ENCODE results near the gene SPRY4. TPM values are rescaled to one million over a fixed set of nuclear protein-coding genes. Genes with fewer than 3 reads are reported as not detected.

Gene SPRY4
- total RNA-seq, 1 donor from 2014 or later: 15.6 TPM

DNA sequence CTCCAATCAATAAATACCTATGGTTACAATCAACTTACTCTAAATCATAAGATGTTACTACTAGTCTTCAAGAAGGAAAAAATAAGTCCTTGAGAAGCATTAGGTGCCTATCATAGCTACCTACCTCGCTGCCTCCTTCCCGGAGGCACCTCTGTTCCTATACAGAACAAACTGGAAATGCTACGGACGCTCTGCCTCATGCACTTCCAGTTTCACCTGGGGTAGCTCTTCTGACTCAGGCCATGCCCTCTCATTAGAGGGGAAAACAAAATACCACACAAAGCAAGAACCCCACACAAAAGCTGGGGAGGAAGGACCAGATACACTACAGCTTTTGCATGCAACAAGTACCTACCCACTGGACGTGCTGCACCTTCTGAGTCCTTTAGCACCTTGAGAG, 12.4 kb downstream of the SPRY4 start:
- H3K4me3 Mint-ChIP-seq (ENCODE audit: unreplicated experiment): no peak overlapping the region
- H3K36me3 Mint-ChIP-seq (ENCODE audit: unreplicated experiment): peaks cover 25% of the 10 kb centered on the region
- H3K27me3 Mint-ChIP-seq (ENCODE audit: unreplicated experiment): no peaks in the 10 kb centered on the region
- no peak overlapping the region for H3K27ac Mint-ChIP-seq (ENCODE audit: unreplicated experiment)
- no peak for DNase-seq (ENCODE audit: extremely low spot score, unreplicated experiment)
- TF ChIP-seq CTCF (IDR thresholded peaks at IDR 0.05): no peak
- H3K9me3 Mint-ChIP-seq (ENCODE audit: unreplicated experiment): no peaks in the 10 kb centered on the region
- H3K4me1 Mint-ChIP-seq (ENCODE audit: unreplicated experiment): peaks cover 21% of the 10 kb centered on the region

DNA sequence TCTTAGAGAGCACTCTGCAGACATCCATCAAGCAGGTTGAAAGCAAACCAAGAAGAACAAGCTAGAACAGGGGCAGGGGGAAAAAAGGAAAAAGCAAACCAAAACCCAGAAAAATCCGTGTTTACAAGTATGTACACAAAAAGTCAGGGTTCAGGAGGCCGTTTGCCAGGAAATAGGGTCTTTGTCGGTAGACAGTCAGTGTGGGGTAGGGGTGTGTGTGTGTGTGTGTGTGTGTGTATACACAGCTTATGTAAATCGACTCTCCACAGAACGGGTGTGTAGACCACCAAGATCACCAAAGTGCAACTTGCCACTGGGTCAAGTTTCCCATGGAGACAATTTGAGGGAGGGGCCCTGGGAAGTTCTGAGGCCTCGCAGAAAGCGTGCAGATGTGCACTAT, 13.1 kb downstream of the SPRY4 start:
- Mint-ChIP-seq H3K36me3 (ENCODE audit: unreplicated experiment) (peaks cover 27% of the 10 kb centered on the region), H3K27ac (ENCODE audit: unreplicated experiment) (no peak overlapping the region)
- DNase-seq (ENCODE audit: extremely low spot score, unreplicated experiment): no peak

GRCh38 chr5:142310803-142311202, 14.0 kb downstream of the SPRY4 start:
- Mint-ChIP-seq H3K36me3 (ENCODE audit: unreplicated experiment) (peaks cover 27% of the 10 kb centered on the region), H3K4me1 (ENCODE audit: unreplicated experiment) (peaks cover 8% of the 10 kb centered on the region), H3K27me3 (ENCODE audit: unreplicated experiment) (no peaks in the 10 kb centered on the region), H3K9me3 (ENCODE audit: unreplicated experiment) (no peaks in the 10 kb centered on the region), H3K27ac (ENCODE audit: unreplicated experiment) (no peak overlapping the region), H3K4me3 (ENCODE audit: unreplicated experiment) (no peak overlapping the region)
- TF ChIP-seq CTCF (IDR thresholded peaks at IDR 0.05): no peak
- no peak for DNase-seq (ENCODE audit: extremely low spot score, unreplicated experiment)

More for the DNA sequence above, 13.1 kb downstream of the SPRY4 start:
- Mint-ChIP-seq H3K4me1 (ENCODE audit: unreplicated experiment) (peaks cover 15% of the 10 kb centered on the region), H3K9me3 (ENCODE audit: unreplicated experiment) (no peaks in the 10 kb centered on the region), H3K4me3 (ENCODE audit: unreplicated experiment) (no peak overlapping the region), H3K27me3 (ENCODE audit: unreplicated experiment) (no peaks in the 10 kb centered on the region)
- no peak for TF ChIP-seq CTCF (IDR thresholded peaks at IDR 0.05)

GRCh38 chr5:142309747-142310318, 15.0 kb downstream of the SPRY4 start:
- Mint-ChIP-seq H3K27me3 (ENCODE audit: unreplicated experiment) (no peaks in the 10 kb centered on the region), H3K4me3 (ENCODE audit: unreplicated experiment) (no peak overlapping the region), H3K9me3 (ENCODE audit: unreplicated experiment) (no peaks in the 10 kb centered on the region), H3K36me3 (ENCODE audit: unreplicated experiment) (peaks cover 27% of the 10 kb centered on the region), H3K27ac (ENCODE audit: unreplicated experiment) (no peak overlapping the region), H3K4me1 (ENCODE audit: unreplicated experiment) (peaks cover 2% of the 10 kb centered on the region)
- TF ChIP-seq CTCF (IDR thresholded peaks at IDR 0.05): no peak
- no peak for DNase-seq (ENCODE audit: extremely low spot score, unreplicated experiment)

GRCh38 chr5:142308358-142308757, 16.5 kb downstream of the SPRY4 start:
- Mint-ChIP-seq H3K27ac (ENCODE audit: unreplicated experiment) (no peak overlapping the region), H3K4me3 (ENCODE audit: unreplicated experiment) (no peak overlapping the region), H3K27me3 (ENCODE audit: unreplicated experiment) (no peaks in the 10 kb centered on the region), H3K4me1 (ENCODE audit: unreplicated experiment) (peaks cover 16% of the 10 kb centered on the region), H3K36me3 (ENCODE audit: unreplicated experiment) (peaks cover 22% of the 10 kb centered on the region), H3K9me3 (ENCODE audit: unreplicated experiment) (no peaks in the 10 kb centered on the region)
- DNase-seq (ENCODE audit: extremely low spot score, unreplicated experiment): no peak
- no peak for TF ChIP-seq CTCF (IDR thresholded peaks at IDR 0.05)
